Brain microvascular endothelial cell (primary cell): Measurements from ENCODE around the gene SLC25A34.

Source experiments
- DNase-seq: peaks from one replicate; pipeline ENCODE4 v3.0.0-alpha.2; 2020
- H3K27ac ChIP-seq: fragments of 250-450 bp; sonication (Bioruptor Pico); 2 replicates; pipeline ENCODE4 v1.5.1; 2020; ENCODE audit warnings: mild to moderate bottlenecking, moderate library complexity
- H3K27me3 ChIP-seq: fragments of 250-450 bp; sonication (Bioruptor Pico); replicated peaks from 2 replicates; pipeline ENCODE4 v1.5.1; 2020; ENCODE audit warnings: mild to moderate bottlenecking
- H3K36me3 ChIP-seq: fragments of 250-450 bp; sonication (Bioruptor Pico); replicated peaks from 2 replicates; pipeline ENCODE4 v1.5.1; 2020; ENCODE audit warnings: mild to moderate bottlenecking
- H3K4me3 ChIP-seq: 2 replicates; pipeline ENCODE4 v1.5.1; 2011; ENCODE audit warnings: low read depth, mild to moderate bottlenecking, control low read depth, low read length, moderate library complexity
- CTCF ChIP-seq: IDR thresholded peaks from 2 replicates; pipeline ENCODE4 v1.5.1; 2011; ENCODE audit warnings: low read depth, mild to moderate bottlenecking, moderate library complexity, low read length, control low read depth, inconsistent platforms; ENCODE audit errors: missing control alignments
- in situ Hi-C: cut with HindIII; loops from 2 replicates; pipeline ENCODE4 v1.10.0; 2017; ENCODE audit warnings: low sequenced_read_pairs, low pct_ligation_motif_present

Gene SLC25A34

GRCh38 chr1:15727424-15727823 lies 8.6 kb upstream of the SLC25A34 start:
- Histone ChIP-seq H3K36me3 (peaks cover 51% of the 10 kb centered on the region), H3K27me3 (no peaks in the 10 kb centered on the region), H3K27ac (no peak overlapping the region), H3K4me3 (no peak overlapping the region)
- no peak for TF ChIP-seq CTCF
- in situ Hi-C loops, result no loop called here
- no peak for DNase-seq

GRCh38 chr1:15727866-15728534 lies 8.1 kb upstream of the SLC25A34 start:
- no peak for TF ChIP-seq CTCF
- H3K27ac ChIP-seq, result no peak overlapping the region
- H3K27me3 ChIP-seq, result no peaks in the 10 kb centered on the region
- in situ Hi-C loops, result no loop called here
- no peak overlapping the region for H3K4me3 ChIP-seq
- no peak for DNase-seq
- H3K36me3 ChIP-seq, result peaks cover 53% of the 10 kb centered on the region

- in situ Hi-C loops, result no loop called here
- Histone ChIP-seq H3K27ac (no peak overlapping the region), H3K27me3 (no peaks in the 10 kb centered on the region), H3K36me3 (peaks cover 62% of the 10 kb centered on the region), H3K4me3 (no peak overlapping the region)
- no peak for TF ChIP-seq CTCF
- no peak for DNase-seq
These were observed 7.0 kb upstream of the SLC25A34 start for GRCh38 chr1:15728937-15729657.

GRCh38 chr1:15730423-15730822 lies 5.6 kb upstream of the SLC25A34 start:
- Histone ChIP-seq H3K4me3 (no peak overlapping the region), H3K36me3 (peaks cover 67% of the 10 kb centered on the region), H3K27me3 (no peaks in the 10 kb centered on the region), H3K27ac (no peak overlapping the region)
- in situ Hi-C loops, result no loop called here
- no peak for DNase-seq
- TF ChIP-seq CTCF, result no peak

GRCh38 chr1:15730936-15731335 lies 5.1 kb upstream of the SLC25A34 start:
- Histone ChIP-seq H3K4me3 (no peak overlapping the region), H3K27me3 (no peaks in the 10 kb centered on the region), H3K36me3 (peaks cover 67% of the 10 kb centered on the region), H3K27ac (no peak overlapping the region)
- no peak for TF ChIP-seq CTCF
- in situ Hi-C loops, result no loop called here
- DNase-seq, result no peak
